ENCODE data around the gene STAG1.

DNA sequence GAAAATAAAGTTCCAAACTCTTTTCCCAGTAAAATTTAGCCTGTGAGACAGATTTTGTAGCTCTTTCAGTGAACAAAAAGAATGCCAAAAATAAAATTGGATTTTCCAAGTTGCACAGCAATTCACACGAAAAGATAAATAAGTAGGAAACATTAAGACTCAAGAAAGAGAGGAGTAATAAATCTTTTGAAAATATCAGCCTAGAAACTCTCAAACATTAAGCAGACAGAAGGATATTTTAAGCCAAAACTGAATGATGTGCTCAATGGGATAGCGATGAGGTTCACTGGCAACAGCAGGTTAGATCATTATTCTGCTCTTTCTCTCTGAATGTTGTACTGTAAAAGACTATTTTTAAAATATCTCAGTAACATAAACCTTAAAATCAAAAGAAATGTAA lies 115.0 kb downstream of the STAG1 start:
- TF ChIP-seq, protein P1, sequence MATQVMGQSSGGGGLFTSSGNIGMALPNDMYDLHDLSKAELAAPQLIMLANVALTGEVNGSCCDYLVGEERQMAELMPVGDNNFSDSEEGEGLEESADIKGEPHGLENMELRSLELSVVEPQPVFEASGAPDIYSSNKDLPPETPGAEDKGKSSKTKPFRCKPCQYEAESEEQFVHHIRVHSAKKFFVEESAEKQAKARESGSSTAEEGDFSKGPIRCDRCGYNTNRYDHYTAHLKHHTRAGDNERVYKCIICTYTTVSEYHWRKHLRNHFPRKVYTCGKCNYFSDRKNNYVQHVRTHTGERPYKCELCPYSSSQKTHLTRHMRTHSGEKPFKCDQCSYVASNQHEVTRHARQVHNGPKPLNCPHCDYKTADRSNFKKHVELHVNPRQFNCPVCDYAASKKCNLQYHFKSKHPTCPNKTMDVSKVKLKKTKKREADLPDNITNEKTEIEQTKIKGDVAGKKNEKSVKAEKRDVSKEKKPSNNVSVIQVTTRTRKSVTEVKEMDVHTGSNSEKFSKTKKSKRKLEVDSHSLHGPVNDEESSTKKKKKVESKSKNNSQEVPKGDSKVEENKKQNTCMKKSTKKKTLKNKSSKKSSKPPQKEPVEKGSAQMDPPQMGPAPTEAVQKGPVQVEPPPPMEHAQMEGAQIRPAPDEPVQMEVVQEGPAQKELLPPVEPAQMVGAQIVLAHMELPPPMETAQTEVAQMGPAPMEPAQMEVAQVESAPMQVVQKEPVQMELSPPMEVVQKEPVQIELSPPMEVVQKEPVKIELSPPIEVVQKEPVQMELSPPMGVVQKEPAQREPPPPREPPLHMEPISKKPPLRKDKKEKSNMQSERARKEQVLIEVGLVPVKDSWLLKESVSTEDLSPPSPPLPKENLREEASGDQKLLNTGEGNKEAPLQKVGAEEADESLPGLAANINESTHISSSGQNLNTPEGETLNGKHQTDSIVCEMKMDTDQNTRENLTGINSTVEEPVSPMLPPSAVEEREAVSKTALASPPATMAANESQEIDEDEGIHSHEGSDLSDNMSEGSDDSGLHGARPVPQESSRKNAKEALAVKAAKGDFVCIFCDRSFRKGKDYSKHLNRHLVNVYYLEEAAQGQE (IDR thresholded peaks at IDR 0.05; ENCODE audit: unreplicated experiment), result no peak
- TF ChIP-seq EZH2 (IDR thresholded peaks at IDR 0.05; ENCODE audit: low read depth, unreplicated experiment), result no peak
- TF ChIP-seq EZH2phosphoT487 (IDR thresholded peaks at IDR 0.05; ENCODE audit: unreplicated experiment), result no peak
- TF ChIP-seq, protein P2, sequence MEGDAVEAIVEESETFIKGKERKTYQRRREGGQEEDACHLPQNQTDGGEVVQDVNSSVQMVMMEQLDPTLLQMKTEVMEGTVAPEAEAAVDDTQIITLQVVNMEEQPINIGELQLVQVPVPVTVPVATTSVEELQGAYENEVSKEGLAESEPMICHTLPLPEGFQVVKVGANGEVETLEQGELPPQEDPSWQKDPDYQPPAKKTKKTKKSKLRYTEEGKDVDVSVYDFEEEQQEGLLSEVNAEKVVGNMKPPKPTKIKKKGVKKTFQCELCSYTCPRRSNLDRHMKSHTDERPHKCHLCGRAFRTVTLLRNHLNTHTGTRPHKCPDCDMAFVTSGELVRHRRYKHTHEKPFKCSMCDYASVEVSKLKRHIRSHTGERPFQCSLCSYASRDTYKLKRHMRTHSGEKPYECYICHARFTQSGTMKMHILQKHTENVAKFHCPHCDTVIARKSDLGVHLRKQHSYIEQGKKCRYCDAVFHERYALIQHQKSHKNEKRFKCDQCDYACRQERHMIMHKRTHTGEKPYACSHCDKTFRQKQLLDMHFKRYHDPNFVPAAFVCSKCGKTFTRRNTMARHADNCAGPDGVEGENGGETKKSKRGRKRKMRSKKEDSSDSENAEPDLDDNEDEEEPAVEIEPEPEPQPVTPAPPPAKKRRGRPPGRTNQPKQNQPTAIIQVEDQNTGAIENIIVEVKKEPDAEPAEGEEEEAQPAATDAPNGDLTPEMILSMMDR (conservative IDR thresholded peaks at IDR 0.05; ENCODE audit: low read depth in 2 of 2), result no peak
- no peak for TF ChIP-seq CREB1 (CRISPR knock-in tag; IDR thresholded peaks at IDR 0.05; ENCODE audit: low read depth)
- no peak for TF ChIP-seq POLR2AphosphoS5 (IDR thresholded peaks at IDR 0.05; ENCODE audit: low read depth)
